ENCODE data around the gene FOXP4. TPM values are rescaled to one million over a fixed set of nuclear protein-coding genes. Genes with fewer than 3 reads are reported as not detected.

FOXP4 gene
- total and polyA plus RNA-seq, 2 of the 13 experiments (the other 11 are each of a cell fraction or from before 2014, with no cell fraction given): 11.0 to 12.4 TPM

DNA sequence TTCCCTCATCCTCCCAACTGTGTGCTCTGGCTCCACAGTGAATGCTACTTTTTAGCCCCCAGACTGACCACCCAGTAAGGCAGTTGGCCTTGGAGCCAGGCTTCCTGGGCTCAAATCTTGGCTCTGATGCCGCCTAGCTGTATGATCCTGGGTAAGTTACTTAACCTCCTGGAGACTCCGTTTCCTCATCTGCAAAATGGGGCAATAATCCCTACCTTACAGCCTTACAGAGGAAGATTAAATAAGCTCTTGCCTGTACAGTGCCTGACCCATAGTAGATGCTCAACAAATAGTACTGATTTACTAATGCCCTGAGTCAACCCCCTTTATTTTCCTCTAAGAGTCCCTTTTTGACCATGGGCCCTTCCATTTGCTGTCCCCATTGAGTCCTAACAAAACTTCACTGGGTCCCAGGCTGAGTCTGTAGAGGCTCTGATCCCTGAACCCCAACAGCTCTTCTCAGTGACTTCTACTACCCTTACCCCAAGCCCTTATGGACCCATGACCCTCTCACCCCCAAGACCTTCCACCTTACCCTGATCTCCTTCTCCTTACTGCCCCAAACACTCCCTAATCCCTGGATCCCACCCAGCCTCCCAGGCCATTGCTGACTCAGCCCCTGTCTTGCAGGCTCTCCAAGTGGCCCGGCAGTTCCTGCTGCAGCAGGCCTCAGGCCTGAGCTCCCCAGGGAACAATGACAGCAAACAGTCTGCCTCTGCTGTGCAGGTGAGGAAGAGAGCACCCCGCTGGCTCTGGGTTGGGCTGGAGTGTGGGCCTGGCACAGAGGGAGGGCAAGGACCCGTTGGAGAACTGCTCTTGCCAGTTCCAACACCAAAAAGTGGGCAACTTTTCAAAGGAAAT is 31.4 kb downstream of the FOXP4 start (continued):
- TF ChIP-seq SNAPC4 (CRISPR knock-in tag; IDR thresholded peaks at IDR 0.05) (no peak), PCBP1 (IDR thresholded peaks at IDR 0.05; ENCODE audit: borderline replicate concordance, low read depth, low read length) (peak; percentile 86; the same call in 1 of the 2 replicates), ZNF564 (CRISPR knock-in tag; IDR thresholded peaks at IDR 0.05) (no peak), ATAD3A (CRISPR knock-in tag; IDR thresholded peaks at IDR 0.05) (no peak), ZNF839 (CRISPR knock-in tag; IDR thresholded peaks at IDR 0.05; ENCODE audit: borderline replicate concordance) (no peak), TARDBP (CRISPR knock-in tag; IDR thresholded peaks at IDR 0.05) (no peak), BRCA1 (CRISPR knock-in tag; IDR thresholded peaks at IDR 0.05) (peak; percentile 36), HIC2 (CRISPR knock-in tag; IDR thresholded peaks at IDR 0.05; ENCODE audit: low read depth) (no peak; the same call in none of the 2 replicates), SETDB1 (CRISPR knock-in tag; IDR thresholded peaks at IDR 0.05; ENCODE audit: borderline replicate concordance) (no peak), ZNF431 (CRISPR knock-in tag; IDR thresholded peaks at IDR 0.05; ENCODE audit: borderline replicate concordance, low read depth) (no peak), ZNF17 (CRISPR knock-in tag; IDR thresholded peaks at IDR 0.05) (no peak), RFXANK (CRISPR knock-in tag; IDR thresholded peaks at IDR 0.05) (no peak), AKNA (CRISPR knock-in tag; IDR thresholded peaks at IDR 0.05; ENCODE audit: borderline replicate concordance) (0 out of 2 replicates have a peak, but pooled peaks have one; percentile 22)
- TF ChIP-seq, protein P1, sequence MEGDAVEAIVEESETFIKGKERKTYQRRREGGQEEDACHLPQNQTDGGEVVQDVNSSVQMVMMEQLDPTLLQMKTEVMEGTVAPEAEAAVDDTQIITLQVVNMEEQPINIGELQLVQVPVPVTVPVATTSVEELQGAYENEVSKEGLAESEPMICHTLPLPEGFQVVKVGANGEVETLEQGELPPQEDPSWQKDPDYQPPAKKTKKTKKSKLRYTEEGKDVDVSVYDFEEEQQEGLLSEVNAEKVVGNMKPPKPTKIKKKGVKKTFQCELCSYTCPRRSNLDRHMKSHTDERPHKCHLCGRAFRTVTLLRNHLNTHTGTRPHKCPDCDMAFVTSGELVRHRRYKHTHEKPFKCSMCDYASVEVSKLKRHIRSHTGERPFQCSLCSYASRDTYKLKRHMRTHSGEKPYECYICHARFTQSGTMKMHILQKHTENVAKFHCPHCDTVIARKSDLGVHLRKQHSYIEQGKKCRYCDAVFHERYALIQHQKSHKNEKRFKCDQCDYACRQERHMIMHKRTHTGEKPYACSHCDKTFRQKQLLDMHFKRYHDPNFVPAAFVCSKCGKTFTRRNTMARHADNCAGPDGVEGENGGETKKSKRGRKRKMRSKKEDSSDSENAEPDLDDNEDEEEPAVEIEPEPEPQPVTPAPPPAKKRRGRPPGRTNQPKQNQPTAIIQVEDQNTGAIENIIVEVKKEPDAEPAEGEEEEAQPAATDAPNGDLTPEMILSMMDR (CRISPR knock-in tag; IDR thresholded peaks at IDR 0.05): no peak

All from HepG2 (cell line).